Gastroesophageal sphincter (tissue), 3 donors: ENCODE data around the gene ASAP2.

Source experiments
- EP300 ChIP-seq: sonication (generic); formaldehyde crosslinking; IDR thresholded peaks from one replicate; pipeline ENCODE4 v1.6.1; 2017; ENCODE audit warnings: antibody characterized with exemption, mild to moderate bottlenecking
- POLR2A ChIP-seq, 2 donors: fragments of 450-650 bp; IDR thresholded peaks; one replicate each; pipeline ENCODE4 v1.6.1; 2017; ENCODE audit warnings: antibody characterized with exemption in 2 of 2, mild to moderate bottlenecking in 2 of 2, moderate library complexity in 1 of 2
- POLR2AphosphoS5 ChIP-seq: sonication (generic); formaldehyde crosslinking; IDR thresholded peaks from one replicate; pipeline ENCODE4 v1.6.1; 2017; ENCODE audit warnings: antibody characterized with exemption
- TF ChIP-seq, protein P1 (sequence below), 4 experiments: fragments of 200-600 bp in 2 of 4; fragments of 450-650 bp in 2 of 4; sonication (generic) in 1 of 4; IDR thresholded peaks; one replicate each; pipeline ENCODE4 v1.5.1; 2017 to 2019; ENCODE audit warnings: antibody characterized with exemption in 4 of 4, mild to moderate bottlenecking in 2 of 4, moderate library complexity in 2 of 4

DNA sequence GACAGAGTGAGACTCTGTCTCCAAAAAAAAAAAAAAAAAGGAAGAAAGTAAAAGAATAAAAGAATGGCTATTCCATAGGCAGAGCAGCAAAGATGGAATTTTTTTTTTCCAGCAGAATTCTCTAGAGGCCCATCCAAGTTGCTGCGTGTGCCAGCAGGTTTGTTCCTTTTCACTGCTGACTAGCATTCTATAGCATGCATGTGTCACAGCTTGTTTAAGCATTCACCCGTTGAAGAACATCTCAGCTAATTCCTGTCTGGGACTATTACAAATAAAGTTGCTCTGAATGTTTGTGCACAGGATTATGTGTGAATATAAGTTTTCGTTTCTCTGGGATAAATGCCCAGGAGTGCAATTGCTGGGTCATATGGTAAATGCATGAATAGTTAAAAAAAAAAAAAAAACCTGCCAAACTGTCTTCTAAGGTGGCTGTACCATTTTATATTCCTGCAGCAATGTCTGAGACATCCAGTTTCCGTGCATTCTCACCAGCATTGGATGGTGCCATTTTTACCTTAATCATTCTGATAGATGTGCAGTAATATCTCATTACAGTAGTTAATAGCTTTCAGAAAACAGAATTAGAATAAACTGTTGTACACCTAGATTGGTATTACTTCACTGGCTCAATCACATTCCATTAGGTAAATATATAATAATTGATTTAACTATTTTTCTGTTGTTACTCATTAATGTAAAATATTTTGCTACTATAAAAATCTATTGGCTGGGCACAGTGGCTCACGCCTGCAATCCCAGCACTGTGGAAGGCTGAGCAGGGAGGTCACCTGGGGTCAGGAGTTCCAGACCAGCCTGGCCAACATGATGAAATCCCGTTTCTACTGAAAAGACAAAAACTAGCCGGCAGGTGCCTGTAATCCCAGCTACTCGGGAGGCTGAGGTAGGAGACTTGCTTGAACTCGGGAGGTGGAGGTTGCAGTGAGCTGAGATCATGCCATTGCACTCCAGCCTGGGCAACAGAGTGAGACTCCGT, 47.5 kb upstream of the ASAP2 start:
- no peak for TF ChIP-seq POLR2AphosphoS5
- TF ChIP-seq, protein P1, sequence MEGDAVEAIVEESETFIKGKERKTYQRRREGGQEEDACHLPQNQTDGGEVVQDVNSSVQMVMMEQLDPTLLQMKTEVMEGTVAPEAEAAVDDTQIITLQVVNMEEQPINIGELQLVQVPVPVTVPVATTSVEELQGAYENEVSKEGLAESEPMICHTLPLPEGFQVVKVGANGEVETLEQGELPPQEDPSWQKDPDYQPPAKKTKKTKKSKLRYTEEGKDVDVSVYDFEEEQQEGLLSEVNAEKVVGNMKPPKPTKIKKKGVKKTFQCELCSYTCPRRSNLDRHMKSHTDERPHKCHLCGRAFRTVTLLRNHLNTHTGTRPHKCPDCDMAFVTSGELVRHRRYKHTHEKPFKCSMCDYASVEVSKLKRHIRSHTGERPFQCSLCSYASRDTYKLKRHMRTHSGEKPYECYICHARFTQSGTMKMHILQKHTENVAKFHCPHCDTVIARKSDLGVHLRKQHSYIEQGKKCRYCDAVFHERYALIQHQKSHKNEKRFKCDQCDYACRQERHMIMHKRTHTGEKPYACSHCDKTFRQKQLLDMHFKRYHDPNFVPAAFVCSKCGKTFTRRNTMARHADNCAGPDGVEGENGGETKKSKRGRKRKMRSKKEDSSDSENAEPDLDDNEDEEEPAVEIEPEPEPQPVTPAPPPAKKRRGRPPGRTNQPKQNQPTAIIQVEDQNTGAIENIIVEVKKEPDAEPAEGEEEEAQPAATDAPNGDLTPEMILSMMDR (IDR thresholded peaks at IDR 0.05): no peak
- TF ChIP-seq POLR2A (IDR thresholded peaks at IDR 0.05): no peak
- TF ChIP-seq EP300: no peak
